GM21447 (cell line): ENCODE results near the gene DNAJB4.
"Not testable (repeated sequence)": the region's sequence is repeated elsewhere in the genome, so short reads cannot be mapped to it uniquely, and the experiment has no call there.

Source experiments
- ATAC-seq: cut with Tn5 transposase; IDR thresholded peaks from one replicate; pipeline ENCODE4 v1.9.1; 2021; ENCODE audit not compliant: unreplicated experiment

DNAJB4 gene

DNA sequence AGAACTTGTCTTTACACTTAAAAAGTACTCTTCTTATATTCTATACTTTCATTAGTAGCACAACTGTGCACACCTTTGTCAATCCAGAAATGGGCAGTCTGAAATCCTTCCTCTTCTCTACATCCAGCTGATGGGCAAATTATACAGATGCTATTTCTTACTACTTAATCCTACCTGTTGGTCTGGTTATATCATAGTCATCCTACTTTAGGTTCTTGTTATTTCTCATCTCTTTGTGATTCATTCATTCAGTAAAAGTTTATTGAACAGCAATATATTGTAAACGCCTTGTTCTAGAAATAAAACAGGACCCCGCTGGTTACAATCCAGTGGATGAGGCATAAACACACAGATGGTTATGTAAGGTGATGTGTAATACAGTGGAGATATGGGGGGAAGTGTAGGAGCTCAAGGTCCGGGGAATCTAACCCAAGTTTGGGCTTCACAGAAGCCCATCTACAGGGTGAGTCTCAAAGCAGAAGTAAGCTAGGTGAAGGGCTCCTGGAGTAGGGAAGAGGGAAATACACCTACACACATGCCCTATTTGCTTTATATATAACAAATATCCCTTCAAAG lies 14.0 kb upstream of the DNAJB4 start:
- ATAC-seq: no peak

DNA sequence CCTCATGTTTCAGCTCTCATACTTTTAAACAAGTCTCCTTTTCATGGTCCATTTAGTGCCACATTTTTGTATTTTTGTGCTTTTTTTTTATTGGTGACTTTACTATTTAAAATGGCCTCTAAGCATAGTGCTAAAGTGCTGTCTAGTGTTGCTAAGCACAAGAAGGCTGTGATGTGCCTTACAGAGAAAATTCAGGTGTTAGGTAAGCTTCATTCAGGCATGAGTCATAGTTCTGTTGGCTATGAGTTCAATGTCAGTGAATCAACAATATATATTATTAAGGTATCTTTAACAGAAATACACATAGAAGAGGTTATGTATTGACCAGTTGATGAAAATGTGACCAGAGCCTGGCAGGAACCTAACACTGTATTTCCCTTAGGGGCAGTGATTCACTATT lies 13.1 kb upstream of the DNAJB4 start:
- no peak for ATAC-seq

- ATAC-seq: no peak
Observed at GRCh38 chr1:77994117-77994705, 10.5 kb upstream of the DNAJB4 start.

- ATAC-seq: no peak
Observed at GRCh38 chr1:77996734-77997133, 8.0 kb upstream of the DNAJB4 start.

GRCh38 chr1:78000536-78000935 lies 4.2 kb upstream of the DNAJB4 start:
- not testable (repeated sequence) for ATAC-seq

GRCh38 chr1:78003070-78003746 lies 1.5 kb upstream of the DNAJB4 start:
- ATAC-seq: no peak

- ATAC-seq: peak; percentile 48
Observed at GRCh38 chr1:78003882-78004718, 639 bp upstream of the DNAJB4 start.

GRCh38 chr1:78005448-78005722 lies 646 bp downstream of the DNAJB4 start:
- no peak for ATAC-seq

- no peak for ATAC-seq
Observed at GRCh38 chr1:78005755-78006154, 1.0 kb downstream of the DNAJB4 start.

GRCh38 chr1:78006521-78006920 lies 1.8 kb downstream of the DNAJB4 start:
- no peak for ATAC-seq

DNA sequence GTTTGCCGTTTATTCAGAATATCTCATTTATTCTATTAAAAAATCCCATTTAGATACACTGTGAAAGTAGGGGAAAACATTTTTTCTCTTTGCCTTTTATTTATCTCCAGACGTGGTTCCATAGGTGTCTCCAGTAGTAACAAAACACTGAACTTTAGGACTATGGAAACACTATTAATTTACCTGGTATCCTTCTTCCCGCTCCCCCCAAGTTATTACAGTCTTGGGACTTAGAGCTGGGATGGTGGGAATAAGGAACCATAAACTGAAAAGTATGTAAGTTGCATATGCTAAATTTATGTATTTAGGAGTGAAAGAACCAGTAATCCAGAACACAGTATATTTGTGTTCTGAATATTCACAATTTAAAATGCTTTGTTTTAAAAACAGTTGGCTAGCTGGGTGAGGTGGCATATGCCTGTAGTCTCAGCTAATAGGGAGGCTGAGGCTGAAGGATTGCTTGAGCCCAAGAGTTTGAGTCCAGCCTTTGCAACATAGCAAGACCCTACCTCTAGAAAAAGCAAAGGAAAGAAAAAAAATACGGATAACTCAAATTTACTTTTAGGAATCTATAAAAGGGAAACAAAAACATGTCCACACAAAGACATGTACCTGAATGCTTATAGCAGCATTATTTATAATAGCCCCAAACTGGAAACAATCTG lies 3.1 kb downstream of the DNAJB4 start:
- ATAC-seq: no peak

DNA sequence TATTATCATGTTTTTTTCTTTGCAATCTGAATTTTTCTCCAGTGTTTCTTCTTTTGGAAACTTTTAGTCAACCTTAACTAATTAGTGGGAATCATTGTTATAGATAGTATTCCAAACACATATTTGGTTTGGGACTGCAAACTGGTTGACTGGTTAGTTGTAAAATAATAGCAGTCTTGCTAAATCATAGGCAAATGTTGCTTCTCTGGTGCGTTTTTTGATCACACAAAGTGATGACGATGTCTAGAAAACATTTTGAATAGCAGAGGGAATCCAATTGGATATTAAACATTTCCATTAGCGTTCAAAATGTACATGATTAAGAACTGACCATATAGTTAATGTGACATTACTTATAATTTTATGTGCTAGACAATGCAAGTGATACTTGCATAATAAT lies 4.5 kb downstream of the DNAJB4 start:
- no peak for ATAC-seq

GRCh38 chr1:78009836-78010235 lies 5.1 kb downstream of the DNAJB4 start:
- ATAC-seq: no peak

DNA sequence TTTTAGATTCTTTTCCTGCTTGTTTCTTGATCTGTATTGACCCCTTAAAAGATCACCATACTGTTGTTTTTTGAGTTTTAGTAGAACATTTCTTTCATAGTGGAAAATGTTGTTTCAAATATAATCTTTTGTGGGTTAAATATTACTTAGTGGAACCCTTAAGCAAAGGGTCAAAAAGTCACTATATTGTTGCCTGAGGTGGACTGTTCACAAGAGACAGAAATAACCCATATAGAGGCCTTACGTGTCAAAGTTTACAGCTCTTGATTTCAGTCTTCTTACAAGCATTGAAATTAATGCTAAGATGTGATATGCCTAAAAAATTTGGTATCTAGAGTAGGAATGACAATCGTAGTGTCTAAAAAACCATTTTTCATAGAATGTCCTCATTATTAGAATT lies 6.3 kb downstream of the DNAJB4 start:
- no peak for ATAC-seq

- no peak for ATAC-seq
Observed at GRCh38 chr1:78015148-78015547, 10.4 kb downstream of the DNAJB4 start.

DNA sequence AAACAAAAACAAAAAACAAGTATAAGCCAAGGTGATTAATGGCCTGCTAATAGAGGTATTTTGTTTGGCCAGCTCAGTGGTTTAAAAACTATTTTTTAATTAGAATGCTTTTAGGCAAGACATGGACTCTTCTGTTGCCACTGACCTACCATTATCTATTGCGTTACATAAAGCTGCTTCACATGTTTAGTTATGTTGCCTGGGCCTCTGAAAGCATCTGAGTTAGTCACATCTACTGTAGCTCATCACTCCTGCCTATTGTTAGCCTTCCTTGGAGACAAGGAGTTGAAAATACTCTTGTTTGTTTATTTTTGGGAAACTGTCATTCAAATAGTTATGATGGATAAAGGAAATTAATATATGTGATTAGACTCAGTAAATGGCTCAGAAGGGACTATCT lies 14.3 kb downstream of the DNAJB4 start:
- no peak for ATAC-seq

DNA sequence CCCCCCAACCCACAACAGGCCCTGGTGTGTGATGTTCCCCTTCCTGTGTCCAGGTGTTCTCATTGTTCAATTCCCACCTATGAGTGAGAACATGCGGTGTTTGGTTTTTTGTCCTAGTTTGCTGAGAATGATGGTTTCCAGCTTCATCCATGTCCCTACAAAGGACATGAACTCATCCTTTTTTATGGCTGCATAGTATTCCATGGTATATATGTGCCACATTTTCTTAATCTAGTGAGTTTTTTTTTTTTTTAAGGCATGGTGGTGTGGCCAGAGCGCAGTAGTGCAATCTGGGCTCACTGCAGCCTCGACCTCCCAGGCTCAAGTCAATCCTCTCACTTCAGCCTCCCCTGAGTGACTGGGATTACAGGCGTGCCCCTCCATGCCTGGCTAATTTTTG lies 16.4 kb downstream of the DNAJB4 start:
- not testable (repeated sequence) for ATAC-seq

- no peak for ATAC-seq
Observed at GRCh38 chr1:78029793-78030192, 25.1 kb downstream of the DNAJB4 start.

GRCh38 chr1:78032996-78033796 lies 28.5 kb downstream of the DNAJB4 start:
- ATAC-seq: no peak

DNA sequence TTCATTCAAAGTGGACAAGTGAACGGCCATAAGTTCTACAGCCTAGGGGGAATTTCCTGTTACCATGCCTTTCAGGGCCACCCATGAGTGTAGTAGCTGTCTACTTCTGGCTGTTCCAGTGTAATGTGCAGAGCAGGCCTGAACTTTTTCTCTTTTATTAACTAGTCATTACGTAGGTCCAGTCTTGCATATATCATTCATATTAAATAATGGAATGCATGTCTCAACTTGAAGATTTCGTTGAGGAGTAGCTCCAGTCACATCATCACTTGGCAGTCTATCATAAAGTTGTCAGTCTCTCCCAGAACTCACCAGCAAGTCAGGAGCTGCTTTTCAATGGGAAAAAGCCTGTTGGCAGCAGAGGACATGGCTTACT lies 29.0 kb downstream of the DNAJB4 start:
- ATAC-seq: no peak

DNA sequence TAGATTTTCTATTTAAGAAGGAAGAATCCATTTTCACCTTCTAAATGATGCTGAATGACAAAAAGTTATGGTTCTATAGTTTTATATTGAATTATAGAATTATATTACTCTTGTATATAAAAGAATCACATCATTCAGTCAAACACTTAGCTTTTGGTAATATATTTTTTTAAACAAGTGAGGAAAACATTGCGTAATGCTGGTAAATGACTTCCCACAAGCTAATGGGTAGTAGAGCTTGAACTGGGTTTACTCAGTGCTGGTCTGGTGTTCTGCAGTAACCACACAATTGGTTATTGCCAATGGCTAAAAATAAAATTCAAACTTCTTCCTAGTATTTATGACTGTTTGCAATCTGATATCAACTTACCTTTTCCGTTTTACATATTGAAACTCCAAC lies 30.4 kb downstream of the DNAJB4 start:
- no peak for ATAC-seq
